ENCODE measurements around the gene SPATA6L.

- no peak for TF ChIP-seq CTCF (IDR thresholded peaks at IDR 0.05)
- no peak for TF ChIP-seq POLR2A (IDR thresholded peaks at IDR 0.05)
- no peak for TF ChIP-seq POLR2AphosphoS5 (IDR thresholded peaks at IDR 0.05)
These were observed 47.6 kb downstream of the SPATA6L start for GRCh38 chr9:4618700-4619099.
